Measurements from ENCODE around the gene KY.

Gene KY

DNA sequence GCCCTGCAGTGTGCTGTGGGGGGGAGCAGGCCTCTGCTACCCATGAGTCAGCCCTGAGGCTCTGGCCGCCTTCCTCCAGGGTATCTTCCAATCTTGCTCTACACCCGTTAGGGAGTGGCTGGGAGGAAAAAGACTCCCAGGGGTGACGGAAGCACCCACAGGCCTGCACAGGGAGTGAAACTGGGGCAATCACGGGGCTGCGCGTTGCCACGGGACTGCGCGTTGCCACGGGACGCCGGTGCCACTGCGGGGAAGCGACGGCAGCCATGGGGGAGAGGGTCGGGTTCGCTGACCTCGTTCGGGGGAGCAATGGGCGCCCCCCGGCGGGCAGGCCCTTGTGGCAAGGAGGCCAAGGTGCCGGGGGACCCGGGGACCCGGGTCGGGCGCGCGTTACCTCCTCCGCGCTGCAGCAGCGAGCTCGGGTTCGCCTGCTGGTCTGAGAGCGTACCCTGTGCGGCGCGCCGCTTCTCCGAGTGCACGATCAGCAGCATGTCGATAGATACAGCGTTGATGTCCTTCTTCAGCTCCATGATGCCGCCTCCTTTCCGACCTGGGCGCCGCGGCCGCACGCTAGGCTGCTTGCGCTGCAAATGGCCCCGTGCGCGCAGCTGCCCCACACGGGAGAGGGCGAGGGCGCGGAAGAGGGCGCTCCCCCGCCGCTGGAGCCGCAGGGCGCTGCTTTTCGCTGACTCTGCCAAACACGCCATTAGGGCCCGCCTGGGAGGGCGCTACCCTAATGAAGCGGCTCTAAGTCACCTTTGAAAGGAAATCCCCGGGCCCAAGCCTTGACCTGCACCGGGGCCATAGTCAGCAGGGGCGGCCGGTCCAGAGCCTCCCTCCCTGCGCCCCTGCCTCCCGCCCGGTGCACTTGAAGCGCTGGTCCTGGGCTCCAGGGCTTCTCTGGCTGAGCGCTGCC, at the start of gene KY:
Gene KY (minus strand): TSS at position 592 of the 916 bp plus-strand sequence. CDS start 62 bp downstream, at position 530.
- DNase-seq: no peak

DNA sequence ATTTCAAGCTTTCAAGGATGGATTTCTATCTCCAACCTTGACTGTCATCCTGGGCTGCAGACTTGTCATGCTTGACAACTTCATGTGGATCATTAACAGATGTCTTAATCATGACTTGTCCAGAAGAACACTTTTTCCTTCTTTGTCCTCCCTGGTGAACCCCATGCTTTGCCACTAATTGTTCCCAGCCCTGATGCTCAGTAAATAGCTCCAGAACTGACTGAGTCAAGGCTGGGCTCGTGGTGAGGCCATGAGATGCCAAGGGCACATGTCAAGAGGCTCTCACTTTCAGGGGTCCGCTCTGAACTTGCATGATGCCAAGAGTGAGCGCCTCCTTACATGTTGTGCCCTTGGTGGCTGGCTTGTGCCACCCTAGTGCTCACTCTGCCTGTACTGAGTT, 48.9 kb upstream of the KY start:
- DNase-seq: no peak

DNA sequence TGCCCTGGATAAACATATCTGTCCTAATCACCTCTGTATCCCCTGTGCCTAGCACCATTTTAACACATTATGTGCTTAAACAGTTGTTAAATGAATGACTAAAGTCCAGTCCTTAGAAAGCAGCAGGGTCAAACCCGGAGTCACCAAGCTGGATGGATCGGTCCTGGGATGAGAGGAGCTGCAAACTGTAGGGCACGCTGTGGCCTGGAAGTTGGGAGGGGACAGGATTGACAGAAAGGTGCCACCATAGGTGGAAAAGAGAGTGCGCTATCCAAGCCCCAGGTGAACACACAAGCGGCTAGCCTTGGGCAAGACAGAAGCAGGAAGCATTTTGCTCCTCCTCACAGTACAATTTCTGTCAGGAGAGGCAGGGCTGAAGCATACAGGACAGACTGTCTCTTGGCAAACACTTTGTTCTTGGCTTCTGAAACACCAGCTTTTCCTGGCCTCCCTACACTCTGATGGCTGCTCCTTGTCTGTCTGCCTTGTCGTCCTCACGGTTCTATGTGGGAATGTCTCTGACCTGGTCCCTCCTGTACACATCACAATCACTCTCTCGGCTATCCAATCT, 48.4 kb upstream of the KY start:
- no peak for DNase-seq

GRCh38 chr3:134697830-134698689, 47.2 kb upstream of the KY start:
- DNase-seq: no peak

DNA sequence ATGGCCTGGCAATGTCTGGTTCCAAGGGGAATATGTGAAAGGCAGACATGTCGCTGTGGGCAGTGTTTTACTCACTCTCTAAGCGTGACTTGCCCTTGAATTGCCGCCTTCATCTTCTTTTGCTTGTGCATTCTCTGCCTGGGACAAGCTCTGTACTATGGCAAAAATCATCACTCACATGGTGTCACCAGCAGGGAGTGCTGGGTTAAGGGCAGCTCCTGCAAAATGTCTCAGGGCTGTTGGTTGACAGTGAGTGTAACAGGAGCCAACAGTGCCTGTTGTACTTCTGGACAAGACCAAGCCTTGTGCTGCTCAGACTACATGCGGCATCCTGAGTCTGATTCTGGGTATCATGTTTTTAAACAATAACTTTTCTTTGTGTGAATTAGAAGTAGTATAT, 45.3 kb upstream of the KY start:
- no peak for DNase-seq

GRCh38 chr3:134694946-134695543, 44.2 kb upstream of the KY start:
- DNase-seq: no peak

- no peak for DNase-seq
Observed at GRCh38 chr3:134694466-134694865, 43.6 kb upstream of the KY start.

DNA sequence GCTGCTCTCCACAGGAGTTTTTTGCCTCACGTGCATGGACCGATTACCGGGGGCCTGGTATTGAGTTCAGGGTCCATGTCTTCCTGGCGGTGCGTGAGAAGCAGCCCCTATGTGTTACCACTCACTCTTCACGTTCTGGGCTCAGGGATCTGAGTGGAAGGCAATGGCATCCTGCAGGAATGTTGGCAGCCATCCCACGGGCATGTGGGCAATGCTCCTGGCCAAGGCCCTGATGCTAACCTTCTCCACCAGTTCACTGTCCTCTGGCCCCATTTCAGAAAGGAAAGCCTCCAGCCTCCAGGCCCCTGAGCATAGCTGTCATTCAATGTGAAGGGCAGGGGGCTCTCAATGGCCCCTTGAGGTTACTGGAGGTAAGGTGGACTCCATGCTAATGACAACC, 43.0 kb upstream of the KY start:
- DNase-seq: no peak

GRCh38 chr3:134693226-134693625, 42.4 kb upstream of the KY start:
- no peak for DNase-seq

DNA sequence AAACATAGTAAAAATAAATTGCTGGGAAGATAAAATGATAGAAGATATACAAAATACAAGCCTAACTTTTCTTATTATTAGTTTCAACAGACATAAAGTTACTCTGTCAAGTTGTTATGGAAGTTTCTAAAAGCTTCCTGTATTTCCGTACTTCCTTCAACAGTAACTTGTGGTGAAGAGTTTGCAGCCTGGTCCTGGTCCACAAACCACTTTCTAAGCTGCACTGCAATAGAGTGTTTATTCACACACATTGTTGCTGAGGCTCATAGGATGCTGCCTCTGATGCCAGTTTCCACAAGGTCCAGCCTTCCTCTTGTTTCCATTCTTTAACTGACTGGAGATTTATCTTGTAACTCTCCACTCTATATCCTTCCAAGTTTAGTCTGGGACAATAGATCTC, 39.4 kb upstream of the KY start:
- DNase-seq: no peak

GRCh38 chr3:134687642-134688041, 36.8 kb upstream of the KY start:
- DNase-seq: no peak

DNA sequence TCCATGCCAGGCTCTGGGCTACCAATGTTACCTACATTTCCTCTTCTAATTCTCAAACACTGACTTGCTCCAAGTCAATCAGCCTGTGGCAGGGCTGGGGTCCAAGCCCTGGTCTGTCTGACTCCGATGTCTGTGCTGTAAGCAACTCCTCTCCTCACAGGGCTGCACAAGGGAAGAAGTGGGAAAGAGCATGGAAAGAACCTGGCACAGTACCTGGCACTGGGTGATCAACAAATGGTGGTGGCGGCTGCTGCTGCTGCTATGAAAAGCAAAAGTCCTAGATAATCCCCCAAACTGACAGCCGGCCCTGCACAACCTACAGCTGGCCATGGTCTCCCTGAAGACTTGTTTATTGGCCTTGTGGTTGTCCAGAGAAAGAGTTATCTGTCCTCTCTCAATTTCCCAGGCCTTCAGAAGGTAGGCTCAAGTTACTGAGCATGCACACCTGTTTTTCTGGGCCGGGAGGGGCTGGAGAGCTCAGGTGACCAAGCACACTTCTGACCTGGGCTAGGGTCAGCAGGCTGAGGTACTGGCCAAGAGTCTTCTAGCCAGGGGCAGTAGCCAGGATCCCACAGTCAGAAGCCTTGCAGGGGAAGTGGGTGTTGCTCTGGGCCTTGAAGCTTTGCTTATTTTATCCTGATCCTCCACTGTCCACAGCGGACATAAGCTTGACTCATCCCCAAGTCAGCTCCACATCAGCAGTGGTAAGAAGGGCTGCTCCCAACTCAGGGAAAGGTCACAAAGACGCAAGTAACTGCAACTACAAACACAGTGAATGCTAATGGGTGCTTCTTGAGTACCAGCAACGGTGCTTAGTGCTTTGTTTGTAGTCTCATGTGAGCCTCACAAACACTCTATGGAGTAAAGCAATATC, 35.3 kb upstream of the KY start:
- no peak for DNase-seq

- no peak for DNase-seq
Observed at GRCh38 chr3:134682196-134682880, 31.5 kb upstream of the KY start.

DNA sequence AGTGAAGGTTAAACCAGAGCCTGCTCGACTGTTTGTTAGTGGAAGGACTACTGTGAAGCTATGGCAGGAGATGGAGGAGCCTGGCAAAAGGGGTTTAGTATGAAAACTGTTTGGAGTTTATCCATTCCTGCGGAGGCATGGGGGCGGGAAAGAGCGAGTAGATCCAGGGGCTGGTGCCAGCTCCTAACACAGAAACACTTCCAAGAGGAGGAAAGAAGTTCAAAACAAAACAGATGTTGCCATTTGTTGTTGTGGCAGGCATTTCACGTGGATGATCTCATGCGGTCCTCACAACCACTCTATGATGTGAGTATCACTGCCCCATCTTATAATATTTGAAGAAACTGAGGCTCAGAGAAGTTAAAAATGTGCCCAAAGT, 30.7 kb upstream of the KY start:
- DNase-seq: no peak

DNA sequence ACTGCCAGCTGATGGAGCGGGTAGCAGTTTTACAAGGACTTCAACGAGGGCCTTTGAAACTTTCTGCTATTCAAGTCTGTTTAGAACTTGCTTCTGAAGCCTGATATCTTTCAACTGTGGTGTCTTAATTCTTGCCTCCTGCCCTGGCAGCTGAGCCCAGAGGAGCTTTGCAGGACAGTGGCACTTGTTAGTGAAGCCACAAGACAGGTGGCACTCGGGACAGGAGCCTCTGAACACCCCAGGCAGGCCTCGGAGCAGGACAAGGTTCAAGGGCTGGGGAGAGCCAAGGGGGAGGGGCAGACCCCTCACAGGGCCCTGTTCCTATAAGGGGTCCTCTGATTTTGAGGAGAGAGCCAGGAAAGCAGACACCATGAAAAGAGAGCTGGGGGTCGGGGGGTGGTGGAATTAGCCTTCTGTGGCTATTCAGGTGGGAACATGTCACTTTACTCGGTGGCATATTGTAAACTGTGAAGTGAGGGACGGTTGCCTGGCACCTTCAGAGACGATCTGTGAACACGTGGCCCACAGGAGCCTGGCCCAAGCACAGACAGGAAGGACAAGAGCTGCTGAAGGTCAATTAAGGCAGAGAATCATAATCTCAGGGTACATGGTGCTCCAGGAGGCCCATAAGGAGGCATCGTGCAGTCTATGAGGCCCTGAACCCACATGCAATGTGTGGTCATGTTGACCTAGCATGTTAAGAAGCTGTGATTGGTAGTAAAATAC, 30.1 kb upstream of the KY start:
- no peak for DNase-seq

- DNase-seq: no peak
Observed at GRCh38 chr3:134677987-134678308, 27.1 kb upstream of the KY start.

- DNase-seq: no peak
Observed at GRCh38 chr3:134677196-134677986, 26.6 kb upstream of the KY start.

GRCh38 chr3:134675726-134676256, 25.0 kb upstream of the KY start:
- no peak for DNase-seq

- DNase-seq: no peak
Observed at GRCh38 chr3:134672571-134672970, 21.7 kb upstream of the KY start.

DNA sequence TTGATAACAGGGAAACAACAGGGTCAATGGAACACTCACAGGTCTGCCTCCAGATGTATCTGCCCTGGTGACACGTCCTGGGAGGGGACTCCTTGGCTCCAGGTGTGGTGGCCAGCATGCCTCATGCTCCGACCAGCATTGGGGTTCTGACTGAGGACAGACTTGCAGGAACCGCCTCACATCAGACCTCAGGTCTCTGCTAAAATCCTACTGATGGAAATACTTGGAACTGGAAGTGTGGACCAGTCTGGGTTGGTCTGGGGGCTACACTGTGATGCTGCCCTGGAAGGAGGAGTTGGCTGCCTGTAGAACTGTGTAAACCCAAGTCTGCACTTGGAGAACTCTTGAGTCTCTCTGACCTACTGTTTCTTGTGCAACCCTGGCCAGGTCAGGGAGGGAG, 17.1 kb upstream of the KY start:
- DNase-seq: no peak
